CD14-positive monocyte (primary cell): Measurements from ENCODE around the gene BLMH. TPM values are rescaled to one million over a fixed set of nuclear protein-coding genes. Genes with fewer than 3 reads are reported as not detected.

Experiments
- DNase-seq, 3 donors: peaks; one replicate each; pipeline ENCODE4 v3.0.0-alpha.2; 2011 to 2022
- H2AFZ ChIP-seq: 2 replicates; pipeline ENCODE4 v1.6.0; 2012; ENCODE audit warnings: mild to moderate bottlenecking, low read depth, low read length, inconsistent platforms; ENCODE audit not compliant: insufficient read depth, poor library complexity, severe bottlenecking
- H3K27ac ChIP-seq, 2 donors: 1 replicate in 1 of 2; 2 replicates in 1 of 2; pipeline ENCODE4 v1.5.1; 2012 to 2013; ENCODE audit warnings: low read length in 2 of 2, control low read depth in 1 of 2, inconsistent platforms in 1 of 2, low read depth in 1 of 2, mild to moderate bottlenecking in 1 of 2
- H3K27me3 ChIP-seq, 2 donors: one replicate each; pipeline versions ENCODE4 v1.6.0 to v1.6.1; 2011 to 2013; ENCODE audit warnings: low read length in 2 of 2; ENCODE audit not compliant: control insufficient read depth in 2 of 2, insufficient read depth in 2 of 2
- H3K36me3 ChIP-seq, 2 donors: replicated peaks in 1 of 2; 1 replicate in 1 of 2; 2 replicates in 1 of 2; pipeline versions ENCODE4 v1.5.1 to v1.6.1; 2012 to 2013; ENCODE audit warnings: low read length in 2 of 2, control low read depth in 1 of 2, inconsistent platforms in 1 of 2, mild to moderate bottlenecking in 1 of 2; ENCODE audit not compliant: insufficient read depth in 2 of 2, control insufficient read depth in 1 of 2
- H3K4me1 ChIP-seq, 2 donors: 1 replicate in 1 of 2; 2 replicates in 1 of 2; pipeline versions ENCODE4 v1.5.1 to v1.6.1; 2012 to 2013; ENCODE audit warnings: low read length in 2 of 2, control low read depth in 1 of 2, inconsistent platforms in 1 of 2, mild to moderate bottlenecking in 1 of 2, moderate library complexity in 1 of 2; ENCODE audit not compliant: insufficient read depth in 2 of 2, control insufficient read depth in 1 of 2
- H3K4me2 ChIP-seq: replicated peaks from 2 replicates; pipeline ENCODE3; 2012; ENCODE audit warnings: low read length, moderate library complexity, mild to moderate bottlenecking; ENCODE audit not compliant: poor library complexity, severe bottlenecking; ENCODE audit errors: extremely low read depth
- H3K4me3 ChIP-seq, 3 experiments: fragments of 200-600 bp in 1 of 3; sonication (generic) in 1 of 3; replicated peaks in 1 of 3; 1 replicate in 2 of 3; 2 replicates in 1 of 3; pipeline ENCODE4 v1.5.1; 2011 to 2013; ENCODE audit warnings: low read length in 3 of 3, mild to moderate bottlenecking in 3 of 3, control low read depth in 2 of 3, low read depth in 2 of 3, inconsistent platforms in 1 of 3, moderate library complexity in 1 of 3
- H3K79me2 ChIP-seq: 2 replicates; pipeline ENCODE4 v1.6.0; 2012; ENCODE audit warnings: mild to moderate bottlenecking, control low read depth, inconsistent platforms, low read length, moderate library complexity; ENCODE audit not compliant: insufficient read depth
- H3K9ac ChIP-seq: 2 replicates; pipeline ENCODE4 v1.6.0; 2017; ENCODE audit warnings: low read length, mild to moderate bottlenecking; ENCODE audit not compliant: insufficient read depth, poor library complexity, severe bottlenecking
- H3K9me3 ChIP-seq, 2 donors: replicated peaks in 1 of 2; 1 replicate in 1 of 2; 2 replicates in 1 of 2; pipeline versions ENCODE4 v1.5.1 to v1.6.1; 2012 to 2013; ENCODE audit warnings: low read length in 2 of 2, control low read depth in 1 of 2; ENCODE audit not compliant: control insufficient read depth in 1 of 2, insufficient read depth in 1 of 2
- H4K20me1 ChIP-seq: 2 replicates; pipeline ENCODE4 v1.6.0; 2012; ENCODE audit warnings: mild to moderate bottlenecking, low read length, control low read depth, moderate library complexity; ENCODE audit not compliant: insufficient read depth
- H3K27ac Mint-ChIP-seq, 7 donors: one replicate each; pipeline ENCODE4 v1.8.0; 2020; ENCODE audit warnings: mild to moderate bottlenecking in 7 of 7, mixed read lengths in 7 of 7, moderate library complexity in 6 of 7, inconsistent platforms in 2 of 7
- H3K27me3 Mint-ChIP-seq, 3 donors: one replicate each; pipeline ENCODE4 v1.8.0; 2021 to 2022; ENCODE audit warnings: low read depth in 3 of 3, mild to moderate bottlenecking in 3 of 3, mixed read lengths in 3 of 3, moderate library complexity in 3 of 3, inconsistent platforms in 1 of 3
- H3K36me3 Mint-ChIP-seq, 2 donors: one replicate each; pipeline ENCODE4 v1.8.0; 2020; ENCODE audit warnings: mixed read lengths in 2 of 2, inconsistent platforms in 1 of 2, mild to moderate bottlenecking in 1 of 2
- H3K4me1 Mint-ChIP-seq: one replicate; pipeline ENCODE4 v1.8.0; 2020; ENCODE audit warnings: mild to moderate bottlenecking, mixed read lengths
- H3K4me3 Mint-ChIP-seq, 2 donors: one replicate each; pipeline ENCODE4 v1.8.0; 2020; ENCODE audit warnings: mild to moderate bottlenecking in 2 of 2, mixed read lengths in 2 of 2, moderate library complexity in 1 of 2
- H3K9me3 Mint-ChIP-seq, 7 donors: one replicate each; pipeline ENCODE4 v1.8.0; 2020 to 2022; ENCODE audit warnings: mixed read lengths in 7 of 7, mild to moderate bottlenecking in 6 of 7, moderate library complexity in 6 of 7, inconsistent platforms in 2 of 7
- CTCF ChIP-seq: fragments of 200-600 bp; IDR thresholded peaks from one replicate; pipeline ENCODE4 v1.8.0; 2022; ENCODE audit warnings: antibody characterized with exemption, mild to moderate bottlenecking
- WGBS: methylation state at CpG from one replicate; pipeline ENCODE4 v1.1.5; 2013; ENCODE audit warnings: missing lambda C conversion rate; ENCODE audit not compliant: insufficient coverage; 5-methylcytosine and 5-hydroxymethylcytosine counted together
- intact Hi-C, 2 donors: fragments of 100-400 bp; cut with micrococcal nuclease; formaldehyde crosslinking; loops; one replicate each; pipeline versions ENCODE4 v1.15.0 to v1.15.1; 2023
- polyA plus RNA-seq, 3 donors: library from polyadenylated mRNA; depleted of rRNA in 1 of 3; unstranded in 2 of 3; stranded (reverse) in 1 of 3; fragments of 300-500 nt in 2 of 3; fragments of >200 nt in 1 of 3; fragmentation: Illumina TruSeq in 2 of 3; gene quantifications; 1 replicate in 2 of 3; 2 replicates in 1 of 3; pipeline ENCODE4 v1.2.3, GENCODE V29; 2012 to 2021

BLMH gene
- polyA plus RNA-seq, 3 donors = 6.6 to 10.8 (median 10.4) TPM

- DNase-seq = no peak
- Histone ChIP-seq H3K27ac (no peak overlapping the region), H4K20me1 (no peaks in the 10 kb centered on the region), H3K9ac (no peak overlapping the region), H3K36me3 (no peaks in the 10 kb centered on the region), H3K27me3 (no peaks in the 10 kb centered on the region), H3K4me2 (no peak overlapping the region), H3K4me3 (no peak overlapping the region), H3K9me3 (no peaks in the 10 kb centered on the region), H3K4me1 (peaks cover 7 to 11% of the 10 kb centered on the region in 2 donors), H2AFZ (peak overlapping the region; percentile 37), H3K79me2 (no peaks in the 10 kb centered on the region)
- Mint-ChIP-seq H3K27ac (no peak overlapping the region), H3K4me3 (no peak overlapping the region), H3K36me3 (no peaks in the 10 kb centered on the region), H3K4me1 (peaks cover 8% of the 10 kb centered on the region), H3K9me3 (no peaks in the 10 kb centered on the region), H3K27me3 (peaks cover 0 to 2% (median 0%) of the 10 kb centered on the region in 3 donors)
- intact Hi-C loops = no loop called here
- TF ChIP-seq CTCF = no peak
- no CpG with 5 or more reads among the region's 2 CpGs for WGBS
Observed at GRCh38 chr17:30315106-30315505, 23.4 kb upstream of the BLMH start.

- intact Hi-C loops = no loop called here
- Histone ChIP-seq H4K20me1 (no peaks in the 10 kb centered on the region), H2AFZ (no peak overlapping the region), H3K79me2 (no peaks in the 10 kb centered on the region), H3K27ac (no peak overlapping the region), H3K36me3 (no peaks in the 10 kb centered on the region), H3K4me3 (no peak overlapping the region), H3K4me2 (no peak overlapping the region), H3K9ac (no peak overlapping the region), H3K4me1 (peaks cover 7 to 11% of the 10 kb centered on the region in 2 donors), H3K27me3 (no peaks in the 10 kb centered on the region), H3K9me3 (no peaks in the 10 kb centered on the region)
- H3K36me3 Mint-ChIP-seq = no peaks in the 10 kb centered on the region
- H3K4me3 Mint-ChIP-seq = no peak overlapping the region
- peaks cover 8% of the 10 kb centered on the region for H3K4me1 Mint-ChIP-seq
- peaks cover 0 to 2% (median 0%) of the 10 kb centered on the region in 3 donors for H3K27me3 Mint-ChIP-seq
- TF ChIP-seq CTCF = no peak
- no peak overlapping the region for H3K27ac Mint-ChIP-seq
- no peak for DNase-seq
- H3K9me3 Mint-ChIP-seq = no peaks in the 10 kb centered on the region
- no CpG with 5 or more reads among the region's 1 CpG for WGBS
Observed at GRCh38 chr17:30314474-30314873, 22.7 kb upstream of the BLMH start.
